NCI-H1105 (cell line): ENCODE data around the gene UBAC2.

Source experiments
- DNase-seq: peaks from one replicate; lab custom pipeline; 2025; lab: John Stamatoyannopoulos, UW

Gene UBAC2

GRCh38 chr13:99340638-99341037, 140.0 kb downstream of the UBAC2 start:
- no peak for DNase-seq

- no peak for DNase-seq
Observed at GRCh38 chr13:99341969-99342722, 141.5 kb downstream of the UBAC2 start.

DNA sequence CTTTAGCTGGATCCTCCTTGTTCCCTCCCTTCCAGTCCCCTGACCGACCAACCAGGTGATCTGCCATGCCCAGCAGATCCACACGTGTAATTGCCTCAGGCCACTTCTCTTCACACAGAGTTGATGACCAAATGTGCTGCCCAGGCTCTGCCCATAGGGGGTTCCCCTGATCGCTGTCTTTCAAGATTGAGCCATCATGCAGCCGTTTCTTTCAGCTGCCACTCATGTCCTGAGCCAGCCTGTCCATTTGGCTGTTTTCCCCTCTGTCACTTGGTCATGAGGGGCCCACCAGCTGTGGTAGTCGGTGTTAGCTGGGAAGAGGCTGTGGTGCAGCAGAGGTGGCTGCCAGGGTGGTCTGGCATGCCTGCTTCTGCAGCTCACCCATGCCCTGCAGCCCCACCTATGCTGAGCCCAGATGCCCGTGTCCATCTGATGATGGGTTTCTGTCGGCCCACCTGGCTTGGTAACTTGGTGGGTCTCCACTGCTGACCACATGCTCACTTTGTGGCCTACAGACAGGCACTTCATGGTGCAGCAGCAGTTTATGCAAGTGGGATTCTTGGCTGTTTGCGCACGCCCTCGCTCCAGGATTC, 142.2 kb downstream of the UBAC2 start:
- DNase-seq = no peak

- DNase-seq = no peak
Observed at GRCh38 chr13:99344610-99345208, 144.1 kb downstream of the UBAC2 start.

DNA sequence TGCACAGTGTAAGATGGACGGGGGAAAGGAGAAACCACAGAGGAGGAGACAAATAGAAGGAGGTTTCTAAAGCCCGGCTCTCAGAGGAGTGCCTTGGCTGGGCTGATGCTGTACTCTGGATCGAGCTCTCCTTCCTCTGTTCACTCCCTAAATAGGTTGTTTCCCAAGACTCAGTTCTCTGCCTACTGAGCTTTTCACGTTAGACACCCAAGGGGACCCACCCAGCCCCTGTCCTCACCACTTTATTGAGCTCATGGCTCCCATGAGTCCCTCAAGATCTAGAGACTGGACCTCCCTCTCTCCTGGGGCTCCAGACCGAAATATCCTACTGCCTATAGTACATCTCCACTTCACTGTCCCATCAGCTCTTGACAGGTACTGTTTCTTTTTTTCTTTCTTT, 144.7 kb downstream of the UBAC2 start:
- DNase-seq = no peak

DNA sequence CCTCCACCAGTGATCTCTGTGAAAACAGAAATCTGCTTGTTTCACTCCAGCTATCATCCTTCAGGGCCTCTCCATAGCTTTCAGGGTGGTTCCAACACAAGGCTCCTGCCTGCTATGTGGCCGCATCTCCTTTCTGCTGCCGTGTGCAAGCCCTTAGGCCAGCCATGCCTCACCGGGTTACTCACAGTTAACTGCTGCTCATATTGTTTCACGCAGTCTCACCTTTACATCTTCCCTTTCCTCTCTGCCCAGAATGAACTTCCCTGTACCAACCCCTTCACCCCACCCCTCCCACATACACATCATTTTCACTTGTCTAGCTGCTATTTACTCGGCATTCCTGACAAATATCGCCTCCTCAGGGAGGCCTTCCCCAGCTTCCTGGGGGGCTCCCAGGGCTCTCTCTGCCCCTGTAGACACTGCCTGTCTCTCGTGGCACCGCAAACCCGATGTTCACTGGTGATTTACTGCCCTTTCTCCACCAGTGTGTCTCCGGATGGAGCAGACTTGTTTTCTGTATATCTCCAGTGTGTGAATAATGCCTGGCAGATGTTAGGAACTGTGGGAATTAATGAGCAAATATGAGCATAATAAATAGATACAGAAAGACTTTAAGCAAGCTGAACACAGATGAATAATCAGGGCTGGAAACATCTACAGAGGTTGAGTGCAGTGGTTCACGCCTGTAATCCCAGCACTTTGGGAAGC, 145.8 kb downstream of the UBAC2 start:
- no peak for DNase-seq

DNA sequence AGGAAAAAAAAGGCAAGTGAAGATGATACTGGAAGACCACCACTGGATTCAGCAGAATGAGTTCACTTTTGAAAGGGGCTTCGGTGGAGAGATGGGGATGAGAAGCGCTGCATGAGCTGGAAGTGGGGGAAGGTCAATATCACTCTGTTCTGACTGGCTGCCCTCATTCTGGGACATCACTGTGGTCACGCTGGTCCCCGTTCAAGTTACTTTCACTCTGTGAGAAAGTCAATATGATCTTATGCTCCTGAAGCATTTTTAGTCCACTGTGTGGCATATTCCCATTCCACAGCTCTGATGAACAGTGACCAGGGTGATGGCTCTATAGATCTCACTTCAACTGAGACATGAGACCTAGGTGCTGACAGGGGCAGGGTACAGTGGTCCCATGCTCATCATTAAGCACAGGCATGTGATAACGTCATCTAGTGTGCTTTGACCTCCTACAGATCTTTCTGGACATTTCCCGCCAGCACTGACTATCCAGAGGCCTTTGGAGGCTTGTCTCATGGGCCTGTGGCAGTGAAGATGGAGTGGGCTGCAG, 146.8 kb downstream of the UBAC2 start:
- no peak for DNase-seq

DNA sequence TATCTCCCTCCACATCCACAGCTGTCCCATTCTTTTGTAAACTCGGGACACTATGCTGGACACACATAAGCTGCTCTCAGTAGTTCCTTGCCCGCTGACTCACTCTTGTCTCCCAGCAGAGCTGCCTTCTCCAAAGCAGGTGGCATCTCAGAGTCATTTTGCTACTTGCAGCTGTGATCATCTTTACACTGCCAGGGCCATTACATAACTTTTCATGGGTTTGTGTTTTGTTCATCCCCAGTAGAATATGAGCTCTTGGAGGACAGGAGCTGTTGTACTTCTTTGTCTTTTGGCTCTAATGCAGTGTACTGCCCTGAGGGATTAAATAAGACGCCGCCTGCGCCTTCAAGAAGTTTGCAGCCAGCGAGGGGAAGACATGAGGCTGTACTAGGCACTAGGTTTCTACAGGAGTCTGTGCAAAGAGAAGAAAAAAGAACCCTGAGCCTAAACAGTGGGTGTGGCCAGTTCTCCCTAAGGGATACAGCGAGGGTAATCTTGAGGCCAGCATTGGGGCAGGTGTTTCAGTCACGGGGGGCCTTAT, 147.3 kb downstream of the UBAC2 start:
- DNase-seq = no peak

- DNase-seq = no peak
Observed at GRCh38 chr13:99350191-99350590, 149.5 kb downstream of the UBAC2 start.

DNA sequence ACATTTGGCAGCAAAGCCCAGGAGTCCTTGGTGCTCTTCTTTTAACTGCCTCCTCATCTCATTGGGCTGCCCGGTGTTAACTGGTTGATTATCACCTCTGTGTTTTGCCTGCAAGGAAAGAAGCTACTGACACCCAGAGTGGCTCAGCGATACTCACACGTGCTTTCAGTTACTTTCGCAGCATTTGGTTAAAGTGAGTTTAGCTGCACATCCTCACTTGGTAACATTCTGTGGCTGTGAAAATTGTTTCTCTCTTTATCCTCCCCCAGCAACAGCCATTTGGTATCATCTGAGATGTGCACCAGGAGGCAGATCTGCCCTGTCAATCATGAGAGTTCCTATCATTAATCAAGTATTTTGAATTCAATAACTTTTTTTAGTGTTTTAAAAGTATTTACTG, 151.1 kb downstream of the UBAC2 start:
- no peak for DNase-seq

- no peak for DNase-seq
Observed at GRCh38 chr13:99352351-99353245, 151.9 kb downstream of the UBAC2 start.

GRCh38 chr13:99353246-99353600, 152.6 kb downstream of the UBAC2 start:
- DNase-seq = no peak

DNA sequence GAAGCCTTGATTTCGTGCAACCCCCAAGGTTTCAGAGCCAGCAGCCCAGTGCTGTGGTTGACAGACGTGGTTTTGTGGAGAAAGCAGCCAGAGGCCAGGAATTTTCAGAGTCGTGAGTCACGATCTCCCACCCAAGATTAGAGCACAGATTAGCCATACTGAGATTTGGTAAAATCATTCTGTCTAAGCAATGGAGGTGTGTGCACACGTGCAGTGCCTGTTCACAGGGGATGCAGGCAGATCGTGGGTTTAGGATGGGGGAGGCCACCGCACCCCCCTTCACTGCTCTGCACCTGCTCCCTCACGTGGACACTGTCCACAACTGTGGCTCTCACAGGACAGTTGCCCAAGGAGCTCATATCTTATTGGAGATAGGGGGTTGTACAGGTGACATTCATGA, 153.2 kb downstream of the UBAC2 start:
- no peak for DNase-seq

- DNase-seq = no peak
Observed at GRCh38 chr13:99354371-99354951, 153.8 kb downstream of the UBAC2 start.

DNA sequence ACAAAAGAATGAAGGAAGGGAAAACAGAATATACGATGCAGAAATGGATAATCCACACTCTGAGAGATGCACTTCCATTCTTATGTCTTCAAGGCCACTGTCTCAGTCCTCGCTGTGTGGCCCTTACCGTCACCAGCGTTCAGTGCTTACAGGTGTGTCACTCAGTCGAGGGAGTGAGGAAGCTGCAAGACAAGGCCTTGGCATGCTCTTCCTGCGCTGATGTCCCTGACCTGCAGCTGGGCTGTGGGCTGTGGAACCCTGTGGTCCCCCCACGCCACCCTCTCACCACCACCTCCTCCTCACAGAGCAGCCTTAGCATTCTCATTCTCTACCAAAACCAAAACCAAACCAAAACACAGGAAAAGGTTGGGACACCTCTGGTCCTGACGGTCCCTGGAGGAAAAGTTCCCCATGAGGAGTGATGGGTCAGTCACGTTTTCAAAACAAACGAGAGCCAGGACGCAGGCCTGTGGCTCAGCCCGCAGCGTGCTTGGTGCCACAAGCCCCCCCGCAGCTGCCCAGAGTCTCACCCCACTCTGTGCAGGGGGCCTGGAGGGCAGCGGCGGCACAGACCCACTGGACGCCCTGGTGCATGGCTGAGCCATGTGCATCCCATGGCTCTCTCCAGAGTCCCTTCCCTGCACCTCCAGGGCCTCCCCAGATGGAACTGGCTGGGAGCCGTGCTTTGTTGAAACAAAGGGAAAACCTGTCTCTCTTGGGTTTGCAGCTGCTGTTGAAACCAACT, 154.8 kb downstream of the UBAC2 start:
- DNase-seq = no peak

DNA sequence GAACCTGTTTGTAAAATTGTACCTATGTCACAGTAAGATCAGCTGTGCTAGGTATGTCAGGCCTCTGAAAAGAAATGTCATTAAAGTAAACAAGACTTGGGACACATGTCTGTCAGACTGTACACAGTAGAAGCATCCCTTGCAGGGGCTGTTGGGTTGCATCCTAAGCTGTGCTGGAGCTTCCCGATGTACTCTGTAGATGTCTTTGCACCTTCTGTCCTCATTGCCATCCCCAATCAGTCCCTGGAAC, 155.3 kb downstream of the UBAC2 start:
- DNase-seq = no peak

DNA sequence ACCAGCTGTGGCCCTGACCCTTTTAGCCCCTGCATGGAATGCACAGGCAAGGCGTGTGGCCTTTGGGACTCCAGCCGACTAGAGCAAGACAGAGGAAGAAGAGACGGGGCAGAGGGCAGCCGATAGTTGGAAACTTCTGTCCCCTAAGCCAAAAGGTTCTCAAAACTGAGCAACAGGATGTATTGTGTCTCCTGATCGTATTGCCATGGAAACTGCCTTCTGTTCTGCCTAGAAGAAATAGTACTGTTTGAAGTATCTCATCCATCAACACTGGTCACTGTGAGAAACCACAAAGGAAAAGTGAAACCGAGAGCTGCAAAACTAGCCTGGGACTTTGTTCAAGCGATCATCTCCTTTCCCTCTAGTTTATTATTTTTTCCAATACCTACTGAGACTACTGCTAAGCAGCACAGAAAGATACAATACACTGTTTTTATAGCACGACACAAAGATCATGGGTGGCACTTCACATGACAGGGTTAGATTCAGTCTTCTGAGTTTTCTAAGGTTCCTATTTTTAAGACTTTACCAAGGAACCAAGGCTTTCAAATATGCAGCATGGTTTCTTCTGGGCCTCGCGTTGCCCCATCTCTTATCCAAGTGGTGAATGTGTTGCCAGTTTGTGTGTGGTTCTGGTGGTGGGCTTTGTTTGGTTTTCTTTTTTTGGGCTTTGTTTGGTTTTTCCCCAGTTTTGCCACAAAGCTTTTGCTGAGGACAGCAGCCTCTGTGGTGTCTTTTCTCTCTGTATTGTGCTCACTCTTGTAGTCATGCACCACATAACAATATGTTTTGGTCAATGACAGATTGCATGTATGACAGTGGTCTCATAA, 155.8 kb downstream of the UBAC2 start:
- DNase-seq = no peak

DNA sequence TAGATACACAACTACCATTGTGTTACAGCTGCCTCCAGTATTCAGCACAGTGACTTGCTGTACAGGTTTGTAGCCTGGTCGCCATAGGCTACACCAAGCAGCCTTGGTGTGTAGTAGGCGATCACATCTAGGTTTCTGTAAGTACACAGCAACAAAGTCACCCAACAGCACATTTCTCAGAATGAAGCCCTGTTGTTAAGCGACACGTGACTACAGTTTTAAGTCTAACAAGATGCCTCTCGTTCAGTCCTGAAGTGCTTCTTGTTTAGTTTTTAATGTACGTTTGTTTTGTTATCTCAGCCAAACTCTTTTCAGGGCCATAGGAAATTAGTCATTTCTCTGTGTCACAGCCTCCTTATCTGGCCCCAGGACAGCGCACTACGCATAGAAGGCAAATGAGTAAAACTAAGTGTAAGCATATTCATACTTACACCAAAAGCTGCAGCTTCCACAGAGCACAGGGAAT, 156.5 kb downstream of the UBAC2 start:
- no peak for DNase-seq

DNA sequence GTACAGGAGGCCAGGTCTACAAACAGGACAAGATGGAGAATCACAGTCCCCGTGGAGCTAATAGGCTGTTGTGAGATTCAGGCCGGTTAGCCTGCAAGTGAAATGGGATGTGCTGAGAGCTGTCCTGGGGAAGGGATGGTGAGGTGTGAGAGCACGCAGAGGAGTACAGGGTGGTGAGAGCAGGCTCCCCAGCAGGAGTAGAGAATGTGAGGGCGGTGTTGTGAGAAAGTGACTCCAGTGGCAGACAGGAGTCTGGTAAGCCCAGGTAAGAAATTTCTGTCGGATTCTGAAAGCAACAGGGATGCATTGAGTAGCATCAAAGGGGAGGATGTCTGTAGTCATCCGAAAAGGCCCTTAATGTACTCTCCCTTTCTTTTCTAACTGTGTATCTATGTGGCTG, 157.3 kb downstream of the UBAC2 start:
- no peak for DNase-seq

DNA sequence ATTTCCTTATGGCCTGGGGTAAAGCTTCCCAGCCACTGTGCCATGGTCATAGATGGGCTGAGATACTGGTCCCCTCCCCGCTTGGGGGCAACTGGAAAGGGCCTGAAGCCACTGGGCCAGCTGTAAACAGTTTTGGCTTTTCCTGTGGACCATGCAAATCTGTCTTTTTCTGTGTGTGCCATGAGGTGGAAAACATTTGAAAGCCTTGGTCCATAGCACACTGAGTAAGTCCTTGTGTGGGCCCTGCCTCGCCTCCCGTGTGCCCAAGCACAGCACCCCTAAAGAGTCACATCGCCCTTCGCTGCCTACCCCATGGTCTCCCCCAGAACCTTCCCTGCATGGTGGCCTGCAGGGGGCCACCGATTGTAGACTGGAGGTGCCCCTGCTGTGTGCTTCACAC, 158.9 kb downstream of the UBAC2 start:
- DNase-seq = no peak
